Testis (tissue), 3 donors: ENCODE data around the gene DNAJC5. TPM values are rescaled to one million over a fixed set of nuclear protein-coding genes. Genes with fewer than 3 reads are reported as not detected.

Source experiments
- DNase-seq: peaks from one replicate; pipeline ENCODE4 v3.0.0-alpha.2; 2019
- H3K27ac ChIP-seq, 2 donors: fragments of 200-600 bp; sonication (generic); one replicate each; pipeline ENCODE4 v1.5.1; 2019
- H3K27me3 ChIP-seq: fragments of 200-600 bp; sonication (generic); one replicate; pipeline ENCODE4 v1.5.1; 2019
- H3K36me3 ChIP-seq: fragments of 200-600 bp; sonication (generic); one replicate; pipeline ENCODE4 v1.5.1; 2017; ENCODE audit warnings: low read depth; ENCODE audit errors: missing control alignments
- H3K4me1 ChIP-seq: fragments of 200-600 bp; sonication (generic); one replicate; pipeline ENCODE4 v1.5.1; 2019
- H3K4me3 ChIP-seq, 2 donors: fragments of 200-600 bp; sonication (generic); one replicate each; pipeline ENCODE4 v1.5.1; 2017 to 2019
- H3K9me3 ChIP-seq: fragments of 200-600 bp; sonication (generic); one replicate; pipeline ENCODE4 v1.5.1; 2017
- POLR2A ChIP-seq: fragments of 450-650 bp; IDR thresholded peaks from one replicate; pipeline ENCODE4 v1.6.1; 2017; ENCODE audit warnings: antibody characterized with exemption, mild to moderate bottlenecking, moderate library complexity
- WGBS, 2 donors: methylation state at CpG; one replicate each; pipeline ENCODE4 v1.1.5; 2018; 5-methylcytosine and 5-hydroxymethylcytosine counted together
- intact Hi-C: fragments of 100-400 bp; cut with DNase I; formaldehyde crosslinking; loops from one replicate; pipeline ENCODE4 v1.15.1; 2023; ENCODE audit warnings: low total_unique reads
- polyA plus RNA-seq: library from polyadenylated mRNA; stranded (reverse); fragments of 350-450 nt; fragmentation: Illumina TruSeq; extraction: RNeasy Lipid Tissue Mini Kit (QIAGEN cat#74804); gene quantifications from one replicate; pipeline ENCODE4 v1.2.3, GENCODE V29; 2014; ENCODE audit warnings: low read depth, low replicate concordance; ENCODE audit not compliant: insufficient read depth
- total RNA-seq, 2 donors: library from RNA; depleted of rRNA; stranded (reverse); fragments of >200 nt; gene quantifications; one replicate each; pipeline ENCODE4 v1.2.3, GENCODE V29; 2016
- TF ChIP-seq, protein P1 (sequence below), 3 experiments: fragments of 450-650 bp in 2 of 3; fragments of 200-600 bp in 1 of 3; sonication (generic) in 1 of 3; IDR thresholded peaks; one replicate each; pipeline ENCODE4 v1.5.1; 2016 to 2019; ENCODE audit warnings: antibody characterized with exemption in 3 of 3, mild to moderate bottlenecking in 2 of 3, moderate library complexity in 1 of 3

The DNAJC5 gene
- total and polyA plus RNA-seq, 3 donors from 2014 or later, result 35.6 to 64.8 (median 58.2) TPM

DNA sequence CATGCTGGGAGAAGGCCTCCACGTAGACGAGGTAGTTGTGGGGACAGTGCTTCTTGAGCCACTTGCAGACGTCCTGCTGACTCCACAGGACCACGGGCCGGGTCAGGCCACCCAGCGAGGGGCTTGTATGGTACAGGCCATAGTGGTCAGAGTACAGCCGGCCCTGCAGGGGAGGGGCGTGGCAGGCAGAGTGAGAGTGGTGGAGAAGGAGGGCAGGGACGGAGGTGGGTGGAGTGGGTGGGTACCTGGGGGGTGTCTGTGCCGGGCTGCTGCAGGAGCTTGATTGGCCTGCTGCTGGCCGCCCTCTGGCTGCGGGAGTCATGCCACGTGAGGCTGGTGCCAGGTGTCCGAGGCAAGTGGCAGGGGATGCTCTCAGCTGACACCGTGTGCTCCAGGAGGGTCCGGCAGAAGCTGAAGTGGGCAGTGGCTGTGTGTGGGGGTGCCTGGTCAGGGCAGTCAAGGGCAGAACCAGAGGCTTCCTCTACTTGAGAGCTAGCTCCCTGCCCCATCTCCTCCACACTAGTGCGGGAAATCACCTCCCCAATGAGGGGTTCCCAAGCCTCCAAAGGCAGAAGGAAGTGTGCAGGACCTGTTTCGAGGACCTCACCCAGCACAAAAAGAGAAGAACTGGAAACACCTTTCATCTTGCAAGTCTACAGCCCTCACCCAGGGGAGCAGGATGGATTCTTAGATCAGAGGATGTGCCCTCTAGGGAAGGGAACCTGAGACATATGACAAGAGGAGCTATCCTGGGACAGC, 82.2 kb downstream of the DNAJC5 start:
- WGBS, 2 donors, result 81 to 82% methylated on average over 17 to 18 of the region's 18 CpGs
- Histone ChIP-seq H3K27ac (no peak overlapping the region), H3K4me1 (peaks cover 24% of the 10 kb centered on the region), H3K36me3 (no peaks in the 10 kb centered on the region), H3K9me3 (no peaks in the 10 kb centered on the region), H3K27me3 (no peaks in the 10 kb centered on the region), H3K4me3 (no peak overlapping the region)
- TF ChIP-seq, protein P1, sequence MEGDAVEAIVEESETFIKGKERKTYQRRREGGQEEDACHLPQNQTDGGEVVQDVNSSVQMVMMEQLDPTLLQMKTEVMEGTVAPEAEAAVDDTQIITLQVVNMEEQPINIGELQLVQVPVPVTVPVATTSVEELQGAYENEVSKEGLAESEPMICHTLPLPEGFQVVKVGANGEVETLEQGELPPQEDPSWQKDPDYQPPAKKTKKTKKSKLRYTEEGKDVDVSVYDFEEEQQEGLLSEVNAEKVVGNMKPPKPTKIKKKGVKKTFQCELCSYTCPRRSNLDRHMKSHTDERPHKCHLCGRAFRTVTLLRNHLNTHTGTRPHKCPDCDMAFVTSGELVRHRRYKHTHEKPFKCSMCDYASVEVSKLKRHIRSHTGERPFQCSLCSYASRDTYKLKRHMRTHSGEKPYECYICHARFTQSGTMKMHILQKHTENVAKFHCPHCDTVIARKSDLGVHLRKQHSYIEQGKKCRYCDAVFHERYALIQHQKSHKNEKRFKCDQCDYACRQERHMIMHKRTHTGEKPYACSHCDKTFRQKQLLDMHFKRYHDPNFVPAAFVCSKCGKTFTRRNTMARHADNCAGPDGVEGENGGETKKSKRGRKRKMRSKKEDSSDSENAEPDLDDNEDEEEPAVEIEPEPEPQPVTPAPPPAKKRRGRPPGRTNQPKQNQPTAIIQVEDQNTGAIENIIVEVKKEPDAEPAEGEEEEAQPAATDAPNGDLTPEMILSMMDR (IDR thresholded peaks at IDR 0.05), result no peak
- no peak for TF ChIP-seq POLR2A
- no peak for DNase-seq
- intact Hi-C loops, result loop anchor here (5.0 kb wide), 1 partner anchor 440 kb away; the partner anchor contains the start of gene PTK6

DNA sequence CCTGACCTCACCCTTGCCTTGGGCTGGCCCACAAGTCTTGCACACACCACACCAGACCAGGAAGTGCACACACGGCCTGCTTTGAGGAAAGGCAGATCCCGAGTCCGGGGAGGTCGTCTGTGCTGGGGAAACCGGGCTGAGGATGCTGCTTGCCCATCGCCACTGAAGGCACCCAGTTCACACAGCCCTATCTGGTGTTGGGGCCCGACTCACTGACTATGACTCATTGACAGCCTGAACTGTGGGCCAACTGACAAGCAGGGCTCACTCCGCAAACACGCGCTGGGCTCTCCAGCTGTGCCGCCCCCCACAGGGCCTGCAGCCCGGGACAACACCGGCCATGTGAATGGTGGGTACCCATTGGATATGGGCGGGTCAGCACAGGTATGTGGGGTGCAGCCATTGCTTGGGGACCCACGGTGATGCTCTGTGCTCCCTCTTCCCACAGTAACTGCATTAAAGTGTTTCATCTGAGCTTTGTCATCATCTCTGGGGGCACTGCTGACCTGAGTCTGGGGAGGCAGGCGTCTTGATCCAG, 82.9 kb downstream of the DNAJC5 start:
- Histone ChIP-seq H3K4me1 (peaks cover 29% of the 10 kb centered on the region), H3K27me3 (no peaks in the 10 kb centered on the region), H3K9me3 (no peaks in the 10 kb centered on the region), H3K27ac (no peak overlapping the region), H3K4me3 (no peak overlapping the region), H3K36me3 (no peaks in the 10 kb centered on the region)
- DNase-seq, result no peak
- TF ChIP-seq POLR2A, result no peak
- TF ChIP-seq, protein P1 (IDR thresholded peaks at IDR 0.05), result no peak
- WGBS, 2 donors, result 78 to 81% methylated on average over 3 to 16 of the region's 16 CpGs
- intact Hi-C loops, result loop anchor here (5.0 kb wide), 1 partner anchor 441 kb away; the partner anchor contains the start of gene PTK6

DNA sequence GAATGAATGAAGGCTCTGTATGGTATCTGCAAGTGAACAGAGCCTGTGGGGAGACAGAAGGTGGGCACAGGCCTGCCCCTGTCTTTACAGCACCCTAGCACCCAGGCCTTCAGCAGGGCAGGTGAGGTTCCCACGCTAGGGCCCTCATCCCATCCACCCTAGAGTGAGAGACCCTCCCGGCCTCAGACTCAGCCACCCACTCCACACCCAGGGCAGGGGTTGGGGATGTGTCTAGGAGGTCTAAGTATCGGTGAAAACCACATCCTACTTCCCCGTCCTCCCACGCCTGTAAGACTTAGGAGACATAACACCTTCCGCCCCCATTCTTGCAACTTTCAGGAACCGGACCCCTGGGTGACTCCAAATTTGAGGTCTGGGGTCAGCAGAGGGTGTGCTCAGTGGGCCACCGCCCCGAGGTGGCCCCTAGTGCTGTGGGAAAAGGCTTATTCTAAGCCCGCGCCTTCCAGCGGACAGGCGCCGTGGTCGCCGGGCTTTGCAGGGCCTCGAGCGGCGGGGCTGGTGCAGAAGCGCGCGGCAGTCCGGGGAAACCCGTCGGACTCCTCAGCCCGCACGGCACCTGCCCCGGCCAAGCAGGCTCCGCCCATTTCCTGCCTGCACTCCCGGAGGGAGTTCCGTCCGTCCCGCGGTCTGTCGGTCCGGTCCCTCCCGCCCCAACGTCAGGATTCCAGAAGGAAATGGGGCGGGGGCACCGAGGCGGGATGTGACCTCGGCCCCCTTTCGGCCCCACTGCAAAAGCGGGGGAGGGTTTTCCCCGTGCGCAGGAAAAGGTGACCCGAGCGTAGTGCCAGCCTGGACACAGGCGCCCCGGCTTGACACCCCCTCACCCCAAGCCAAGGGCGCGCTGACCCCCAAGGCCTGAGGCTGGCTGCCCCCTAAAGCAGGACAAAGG, 83.6 kb downstream of the DNAJC5 start:
- Histone ChIP-seq H3K9me3 (no peaks in the 10 kb centered on the region), H3K36me3 (no peaks in the 10 kb centered on the region), H3K4me3 (peak overlapping the region; percentile 42 to 64), H3K27me3 (no peaks in the 10 kb centered on the region), H3K4me1 (peaks cover 29% of the 10 kb centered on the region), H3K27ac (no peak overlapping the region)
- intact Hi-C loops, result loop anchor here (5.0 kb wide), 1 partner anchor 441 kb away; the partner anchor contains the start of gene PTK6
- TF ChIP-seq POLR2A, result no peak
- TF ChIP-seq, protein P1 (IDR thresholded peaks at IDR 0.05), result no peak
- WGBS, 2 donors, result 9 to 21% methylated on average over 3 to 48 of the region's 52 CpGs
- DNase-seq, result peak; percentile 72

DNA sequence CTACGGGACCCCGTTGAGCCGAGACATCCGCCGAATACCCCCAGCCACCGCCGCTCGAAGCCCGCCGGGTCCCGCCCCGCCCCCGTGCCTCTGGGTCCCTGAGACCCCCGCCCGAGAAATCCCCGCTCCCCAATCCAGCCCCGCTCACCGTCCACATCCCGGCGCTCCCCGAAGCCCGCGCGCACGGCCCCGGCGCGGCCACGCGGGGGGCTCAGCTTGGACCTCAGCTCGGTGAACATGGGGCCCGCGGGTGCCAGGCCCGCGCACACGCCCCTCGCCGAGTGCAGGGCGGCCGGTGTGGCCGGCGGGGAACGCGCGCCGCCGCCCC, 84.3 kb downstream of the DNAJC5 start:
- H3K4me3 ChIP-seq, result peak overlapping the region; percentile 42 to 64
- no peak for DNase-seq
- no CpG with 5 or more reads among the region's 47 CpGs for WGBS, 2 donors
- no peak overlapping the region for H3K27ac ChIP-seq
- H3K36me3 ChIP-seq, result no peaks in the 10 kb centered on the region
- no peaks in the 10 kb centered on the region for H3K27me3 ChIP-seq
- H3K4me1 ChIP-seq, result peaks cover 29% of the 10 kb centered on the region
- TF ChIP-seq POLR2A, result no peak
- TF ChIP-seq, protein P1 (IDR thresholded peaks at IDR 0.05), result no peak
- intact Hi-C loops, result loop anchor here (5.0 kb wide), 1 partner anchor 442 kb away; the partner anchor contains the start of gene PTK6
- H3K9me3 ChIP-seq, result no peaks in the 10 kb centered on the region
